ENCODE measurements around the gene NELL1. TPM values are rescaled to one million over a fixed set of nuclear protein-coding genes. Genes with fewer than 3 reads are reported as not detected.

The NELL1 gene
- total and polyA plus RNA-seq, 2 donors (not counting 3 experiments of a cell fraction or from before 2014, with no cell fraction given), result not detected

DNA sequence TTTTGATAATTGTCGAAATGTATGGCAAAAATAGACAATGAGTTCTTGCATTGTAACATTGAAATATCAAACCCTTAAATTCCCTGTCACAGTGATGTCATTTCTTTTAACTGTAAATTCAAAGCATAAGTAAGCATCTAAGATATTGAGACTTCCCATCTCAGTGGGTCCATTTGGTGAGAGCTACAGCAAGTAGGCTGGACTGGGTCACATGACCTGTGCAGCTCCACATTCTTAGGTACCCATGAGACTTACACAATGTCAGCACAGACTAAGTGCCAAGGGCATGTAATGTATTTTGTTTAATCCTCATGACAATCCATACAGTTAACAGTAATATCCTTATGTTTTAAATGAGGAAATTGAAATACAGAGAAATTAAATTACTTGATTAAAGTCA is 210.7 kb downstream of the NELL1 start:
- Histone ChIP-seq H3K9me3 (replicated peaks; ENCODE audit: control insufficient read depth, insufficient read depth, low read length) (peaks cover 2% of the 10 kb centered on the region), H3K79me2 (ENCODE audit: control insufficient read depth, insufficient read depth, low read length) (no peaks in the 10 kb centered on the region), H3K4me3 (replicated peaks in 1 of 3; ENCODE audit: insufficient read depth in 1 of 3, low read depth in 1 of 3, low read length in 3 of 3) (no peak overlapping the region), H3K27ac (ENCODE audit: insufficient read depth, low read depth, low read length) (no peak overlapping the region), H3K4me1 (ENCODE audit: control insufficient read depth, extremely low read depth, insufficient read depth, low read length) (no peaks in the 10 kb centered on the region), H3K9ac (replicated peaks; ENCODE audit: extremely low read depth, insufficient read depth, low read length) (no peak overlapping the region), H3K27me3 (ENCODE audit: control insufficient read depth in 2 of 2, insufficient read depth in 2 of 2, low read length in 2 of 2) (no peaks in the 10 kb centered on the region), H2AFZ (ENCODE audit: low read depth, low read length) (no peak overlapping the region), H3K36me3 (ENCODE audit: control insufficient read depth in 2 of 2, extremely low read depth in 1 of 2, insufficient read depth in 2 of 2, low read length in 2 of 2) (no peaks in the 10 kb centered on the region), H3K9me1 (replicated peaks; ENCODE audit: control insufficient read depth, extremely low read depth, insufficient read depth, low read length) (no peaks in the 10 kb centered on the region), H3K4me2 (ENCODE audit: insufficient read depth, low read length) (no peak overlapping the region), H4K20me1 (replicated peaks; ENCODE audit: control insufficient read depth, extremely low read depth, insufficient read depth, low read length) (no peaks in the 10 kb centered on the region)
- no peak for TF ChIP-seq JUN (IDR thresholded peaks at IDR 0.05; ENCODE audit: borderline replicate concordance, insufficient read depth, insufficient read length, low read depth)
- TF ChIP-seq, protein P1, sequence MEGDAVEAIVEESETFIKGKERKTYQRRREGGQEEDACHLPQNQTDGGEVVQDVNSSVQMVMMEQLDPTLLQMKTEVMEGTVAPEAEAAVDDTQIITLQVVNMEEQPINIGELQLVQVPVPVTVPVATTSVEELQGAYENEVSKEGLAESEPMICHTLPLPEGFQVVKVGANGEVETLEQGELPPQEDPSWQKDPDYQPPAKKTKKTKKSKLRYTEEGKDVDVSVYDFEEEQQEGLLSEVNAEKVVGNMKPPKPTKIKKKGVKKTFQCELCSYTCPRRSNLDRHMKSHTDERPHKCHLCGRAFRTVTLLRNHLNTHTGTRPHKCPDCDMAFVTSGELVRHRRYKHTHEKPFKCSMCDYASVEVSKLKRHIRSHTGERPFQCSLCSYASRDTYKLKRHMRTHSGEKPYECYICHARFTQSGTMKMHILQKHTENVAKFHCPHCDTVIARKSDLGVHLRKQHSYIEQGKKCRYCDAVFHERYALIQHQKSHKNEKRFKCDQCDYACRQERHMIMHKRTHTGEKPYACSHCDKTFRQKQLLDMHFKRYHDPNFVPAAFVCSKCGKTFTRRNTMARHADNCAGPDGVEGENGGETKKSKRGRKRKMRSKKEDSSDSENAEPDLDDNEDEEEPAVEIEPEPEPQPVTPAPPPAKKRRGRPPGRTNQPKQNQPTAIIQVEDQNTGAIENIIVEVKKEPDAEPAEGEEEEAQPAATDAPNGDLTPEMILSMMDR (IDR thresholded peaks at IDR 0.05; ENCODE audit: extremely low read depth in 1 of 2, insufficient read depth in 1 of 2, low read depth in 1 of 2, low read length in 2 of 2), result no peak
- TF ChIP-seq, protein P2, sequence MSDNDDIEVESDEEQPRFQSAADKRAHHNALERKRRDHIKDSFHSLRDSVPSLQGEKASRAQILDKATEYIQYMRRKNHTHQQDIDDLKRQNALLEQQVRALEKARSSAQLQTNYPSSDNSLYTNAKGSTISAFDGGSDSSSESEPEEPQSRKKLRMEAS (IDR thresholded peaks at IDR 0.05; ENCODE audit: insufficient read depth, insufficient read length), result no peak
- TF ChIP-seq POLR2A (IDR thresholded peaks at IDR 0.05; ENCODE audit: low read depth, low read length), result no peak
- TF ChIP-seq MYC (IDR thresholded peaks at IDR 0.05; ENCODE audit: low read depth, low read length), result no peak
- TF ChIP-seq FOS (IDR thresholded peaks at IDR 0.05; ENCODE audit: borderline replicate concordance, insufficient read depth, low read length), result no peak
- TF ChIP-seq GATA2 (IDR thresholded peaks at IDR 0.05; ENCODE audit: insufficient read depth, insufficient read length, low read depth, low read length), result no peak
- no peak for TF ChIP-seq EZH2 (IDR thresholded peaks at IDR 0.05; ENCODE audit: borderline replicate concordance, low read depth, low read length, severe bottlenecking)
- TF ChIP-seq POLR2AphosphoS5 (IDR thresholded peaks at IDR 0.05; ENCODE audit: insufficient read depth, low read depth, low read length), result no peak
- intact Hi-C loops (cut with micrococcal nuclease) (no loop called here), dilution Hi-C loops (cut with MboI; ENCODE audit: extremely low pct_ligation_motif_present, low sequenced_read_pairs) (no loop called here)
- no peak for DNase-seq (ENCODE audit: low read depth, low spot score)
- FAIRE-seq, result no peak
- ChIA-PET CTCF (no interaction called here), POLR2A (no interaction called here)
- no TSS peak for BruUV-seq (replicated peaks)

Data from endothelial cell of umbilical vein (primary cell).